CD1c-positive myeloid dendritic cell (primary cell): ENCODE results near the gene SYNE2.

Experiments used
- DNase-seq: peaks from one replicate; pipeline ENCODE4 v3.0.0-alpha.2; 2016; ENCODE audit errors: extremely low spot score

The SYNE2 gene

DNA sequence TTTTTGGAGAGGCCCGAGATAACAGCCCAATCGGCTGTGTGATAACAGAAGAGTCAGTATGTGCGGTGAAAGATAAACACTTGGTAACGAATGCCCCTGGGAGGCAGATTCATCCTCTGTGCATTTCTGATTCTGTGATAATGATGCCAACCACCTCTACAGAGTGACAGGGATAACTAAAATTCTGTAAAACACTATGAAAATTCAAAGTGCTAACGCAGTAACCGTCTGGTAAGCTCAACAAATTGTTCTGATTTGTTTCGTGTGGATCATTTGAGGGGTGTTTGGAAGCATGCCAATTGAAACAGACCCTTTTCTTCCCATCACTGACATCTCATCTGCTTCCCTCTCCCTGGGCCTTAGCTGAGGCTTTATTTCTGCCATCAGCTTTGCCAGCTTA lies 365.0 kb downstream of the SYNE2 start:
- no peak for DNase-seq

DNA sequence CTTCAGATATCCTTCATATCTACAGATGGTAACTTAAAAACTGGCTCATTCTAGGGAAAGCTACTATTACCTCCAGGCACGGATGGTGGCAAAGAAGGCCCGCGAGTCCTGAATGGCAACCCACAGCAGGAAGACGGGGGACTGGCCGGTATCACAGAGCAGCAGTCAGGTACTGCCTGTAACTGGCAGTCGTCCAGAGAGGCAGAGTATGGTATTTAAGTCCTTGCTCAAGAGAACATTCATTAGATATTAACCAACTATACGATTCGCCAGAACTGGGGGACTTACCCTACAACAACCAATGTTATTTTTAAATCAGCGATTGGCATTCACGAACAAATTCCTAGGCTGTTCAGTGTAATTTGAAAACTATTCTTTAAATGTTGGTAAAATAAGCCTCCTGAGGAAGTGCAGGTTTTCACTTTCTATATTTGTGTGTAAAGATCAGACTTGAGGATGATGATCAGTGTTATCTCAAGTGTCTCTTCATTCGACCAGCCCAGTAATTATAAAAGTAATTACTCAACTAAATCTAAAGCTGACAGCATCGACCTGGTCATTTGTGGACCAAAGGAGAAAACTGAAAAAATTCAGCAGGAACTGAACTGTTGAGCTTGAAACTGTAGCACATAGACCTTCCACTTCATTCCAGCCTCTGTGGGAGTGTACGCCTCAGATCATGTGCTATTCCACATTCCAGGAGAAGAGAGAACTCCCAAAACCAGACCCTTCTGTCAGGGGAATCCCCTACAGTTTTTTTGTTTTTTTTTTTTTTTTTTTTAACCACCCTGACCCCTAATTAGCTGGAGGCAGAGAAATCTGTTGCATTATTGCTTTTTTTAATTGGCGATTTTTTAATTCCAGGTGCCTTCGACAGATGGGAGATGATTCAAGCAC lies 365.8 kb downstream of the SYNE2 start:
- no peak for DNase-seq

DNA sequence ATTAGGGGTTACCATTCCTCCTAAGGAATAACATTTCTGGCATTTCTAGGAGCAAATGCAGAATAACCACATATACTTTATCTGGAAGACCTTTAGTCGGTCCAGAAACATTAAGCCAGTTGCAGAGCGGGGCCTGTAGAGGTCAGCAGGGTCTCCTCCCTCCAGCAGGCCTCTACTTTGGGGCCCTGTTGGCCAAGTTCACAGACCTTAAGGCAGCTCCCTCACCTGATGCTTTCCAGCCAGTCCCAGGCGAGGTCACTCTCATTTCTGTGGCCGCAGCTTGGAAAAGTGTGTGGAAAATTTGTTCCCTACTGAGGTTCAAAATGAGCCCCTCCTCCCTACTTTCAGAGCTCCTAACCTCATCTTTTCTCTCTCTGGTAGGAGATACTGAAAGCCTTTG lies 367.3 kb downstream of the SYNE2 start:
- DNase-seq = no peak

DNA sequence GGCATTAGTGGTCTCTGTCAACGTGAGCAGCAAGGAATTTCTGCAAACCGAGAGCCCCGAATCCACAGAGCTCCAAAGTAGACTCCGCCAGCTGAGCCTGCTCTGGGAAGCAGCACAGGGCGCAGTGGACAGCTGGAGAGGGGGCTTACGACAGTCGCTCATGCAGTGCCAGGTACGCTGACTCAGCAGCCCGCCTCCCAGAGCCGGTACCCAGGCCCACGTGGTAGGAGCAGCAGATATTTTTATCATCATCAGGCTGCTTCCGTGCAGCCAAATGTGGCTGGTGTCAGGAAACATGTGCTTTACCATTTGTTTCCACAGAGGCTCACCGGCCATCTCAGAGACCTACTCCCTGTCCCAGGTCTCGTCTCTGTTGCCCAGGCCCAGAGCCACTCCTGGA lies 367.7 kb downstream of the SYNE2 start:
- no peak for DNase-seq

DNA sequence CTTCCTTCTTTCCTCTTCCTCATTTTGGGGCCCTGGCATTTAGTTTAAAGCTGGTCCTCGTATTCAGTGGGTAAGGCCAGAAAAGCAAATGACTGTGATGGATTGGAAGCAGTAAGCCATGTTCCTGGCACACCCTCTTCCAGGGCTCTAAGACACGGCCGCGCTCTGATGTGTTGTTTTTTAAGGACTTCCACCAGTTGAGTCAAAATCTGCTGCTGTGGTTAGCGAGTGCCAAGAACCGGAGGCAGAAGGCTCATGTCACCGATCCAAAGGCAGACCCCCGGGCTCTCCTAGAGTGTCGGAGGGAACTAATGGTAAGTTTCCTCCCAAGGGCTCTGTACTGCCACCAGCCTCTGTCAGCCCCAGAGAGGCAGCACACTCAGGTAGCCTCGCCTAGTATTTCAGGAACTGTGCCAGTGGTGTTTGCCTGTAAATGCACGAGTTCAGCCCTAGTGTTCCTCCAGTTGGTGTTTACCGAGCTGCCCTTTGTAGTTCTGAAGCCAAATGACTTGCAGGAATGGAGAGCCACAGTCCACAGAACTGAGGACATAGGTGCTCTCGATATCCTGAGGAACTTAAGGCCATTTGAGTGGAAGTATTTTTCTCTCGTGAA lies 368.7 kb downstream of the SYNE2 start:
- no peak for DNase-seq

DNA sequence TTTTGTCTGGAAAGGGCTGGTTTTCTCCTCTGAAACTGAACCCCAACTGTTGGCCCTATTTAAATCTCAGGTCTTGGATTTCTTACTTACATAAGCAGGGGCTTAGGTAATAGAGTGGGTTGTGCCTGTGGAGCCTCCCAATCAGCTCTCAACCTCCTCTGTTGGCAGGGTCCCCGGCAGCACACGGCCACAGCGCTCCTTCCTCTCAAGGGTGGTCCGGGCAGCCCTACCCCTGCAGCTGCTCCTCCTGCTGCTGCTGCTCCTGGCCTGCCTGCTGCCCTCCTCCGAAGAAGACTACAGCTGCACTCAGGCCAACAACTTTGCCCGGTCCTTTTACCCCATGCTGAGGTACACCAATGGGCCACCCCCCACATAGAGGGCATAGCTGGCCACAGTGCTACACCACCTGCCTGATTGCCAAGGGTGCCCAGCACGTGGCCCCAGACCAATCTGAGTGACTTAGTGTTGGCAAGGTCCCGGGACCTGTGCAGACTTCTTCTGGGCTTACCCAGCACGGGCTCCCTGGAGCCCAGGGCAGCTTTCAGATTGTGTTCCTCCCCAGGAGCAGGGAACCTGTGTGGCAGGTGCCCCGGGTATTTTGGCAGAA lies 372.4 kb downstream of the SYNE2 start:
- no peak for DNase-seq

DNA sequence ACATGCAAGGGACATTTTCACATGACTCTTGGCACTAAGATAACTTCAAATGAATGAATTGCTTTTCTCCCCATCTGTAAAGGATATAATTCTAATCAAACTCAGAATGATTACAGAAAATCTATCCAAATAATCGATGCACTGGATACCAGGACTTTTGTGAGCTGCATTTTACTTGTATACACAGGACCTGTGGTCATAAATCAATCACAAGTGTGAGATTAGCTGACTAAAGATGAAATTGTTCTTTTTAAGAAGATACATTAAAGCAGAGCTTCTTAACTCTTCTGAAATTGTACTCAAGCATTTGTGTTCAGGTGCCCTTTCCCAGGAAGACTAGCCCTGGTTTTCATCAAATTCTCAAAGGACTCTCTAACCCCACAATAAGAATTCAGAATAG lies 375.1 kb downstream of the SYNE2 start:
- DNase-seq = no peak

DNA sequence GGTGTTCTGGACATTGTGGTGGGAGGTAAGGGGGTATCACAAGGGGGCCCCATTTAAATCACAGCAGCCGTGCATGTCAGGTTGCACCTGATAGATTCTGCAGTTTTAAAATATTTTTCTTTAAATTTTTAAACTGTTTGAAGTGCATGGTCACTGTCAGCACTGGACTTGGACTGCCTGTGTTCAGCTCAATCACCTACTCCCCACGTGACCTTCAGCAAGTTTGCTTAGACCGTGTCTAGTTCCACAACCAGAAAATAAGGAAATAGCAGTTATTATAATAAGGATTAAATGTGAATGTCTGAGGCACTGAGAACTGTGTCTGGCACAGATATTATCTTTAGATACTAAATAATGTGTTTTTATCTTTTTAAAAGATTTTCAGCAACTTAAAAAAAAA lies 376.7 kb downstream of the SYNE2 start:
- no peak for DNase-seq

DNA sequence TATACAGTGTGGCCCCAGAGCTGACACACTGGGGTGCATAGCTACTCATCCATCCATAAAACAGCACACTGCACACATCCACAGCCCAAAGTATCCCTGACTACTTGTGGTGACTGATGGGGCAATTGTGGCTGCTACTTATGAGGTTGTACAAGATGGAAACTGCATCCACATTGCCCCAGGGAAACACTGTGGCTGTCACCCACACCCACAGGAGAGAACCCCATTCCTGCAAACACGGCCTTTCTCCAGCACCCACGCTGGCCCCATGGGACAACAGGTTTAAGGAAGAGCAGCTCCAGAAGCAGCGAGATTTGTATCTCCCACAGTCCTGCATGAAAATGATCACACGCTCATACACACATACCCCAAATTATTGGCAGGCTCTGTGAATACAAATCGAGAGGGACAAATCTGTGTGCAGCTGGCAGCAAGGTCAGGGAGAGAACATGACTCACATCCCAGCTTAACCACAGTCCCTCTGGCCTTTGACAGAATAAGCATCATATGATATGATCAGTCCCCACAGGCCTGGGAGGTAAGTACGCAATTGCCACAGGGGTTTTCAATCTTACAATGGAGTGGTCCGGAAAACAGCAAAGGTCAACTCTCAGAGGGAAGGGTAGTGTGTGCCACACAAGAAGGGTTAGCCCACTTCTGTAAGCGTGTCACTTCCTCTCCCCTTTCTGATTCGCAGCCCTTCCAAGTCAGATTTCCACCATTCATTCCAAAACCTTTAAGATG lies 379.5 kb downstream of the SYNE2 start:
- no peak for DNase-seq

DNA sequence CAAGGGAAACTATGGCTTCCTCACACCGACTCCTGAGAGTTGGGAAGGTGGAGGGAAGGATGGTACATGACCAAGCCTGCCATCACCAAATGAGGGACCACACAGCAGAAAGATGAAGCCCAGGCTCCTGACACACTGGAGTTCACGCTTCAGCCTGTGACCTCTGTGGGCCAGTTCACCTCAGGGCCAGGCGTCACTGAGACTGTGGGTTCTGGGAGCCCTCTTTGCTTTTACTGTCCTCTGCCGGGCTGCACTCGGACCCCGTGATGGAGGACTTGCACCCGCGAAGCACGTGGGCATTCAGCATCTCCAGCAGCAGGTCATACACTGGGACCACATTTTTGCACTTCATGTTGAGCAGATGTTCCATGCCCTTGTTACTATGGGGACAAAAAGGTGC lies 380.1 kb downstream of the SYNE2 start:
- no peak for DNase-seq

DNA sequence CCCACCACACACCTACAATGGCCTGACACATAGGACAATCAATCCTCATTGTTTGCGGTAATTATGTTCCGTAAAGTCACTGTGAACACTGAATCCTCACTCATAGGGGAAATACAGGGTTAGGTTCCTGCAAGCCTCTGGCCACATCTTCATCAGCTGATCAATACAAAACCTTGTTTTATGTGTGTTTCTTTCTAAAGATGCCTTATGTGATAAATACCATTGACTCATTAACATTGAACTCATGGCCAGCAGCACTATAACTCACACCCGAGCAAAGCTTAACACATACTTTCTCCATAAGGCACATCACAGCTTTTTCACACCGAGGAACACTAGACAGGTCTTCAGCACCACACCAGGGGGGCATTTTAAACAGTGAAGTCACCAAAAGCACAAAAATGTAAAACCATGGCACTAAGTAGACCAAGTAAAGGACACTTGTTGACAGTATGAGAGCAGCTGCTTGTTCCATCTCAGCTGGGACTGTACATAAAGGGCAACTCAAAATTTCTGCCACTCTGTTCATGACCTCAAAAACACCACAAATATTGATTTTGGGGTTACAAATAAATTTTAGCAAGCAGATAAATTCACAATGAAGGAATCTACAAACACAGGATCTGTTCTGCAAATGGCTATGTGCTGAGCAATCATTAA lies 380.9 kb downstream of the SYNE2 start:
- no peak for DNase-seq

DNA sequence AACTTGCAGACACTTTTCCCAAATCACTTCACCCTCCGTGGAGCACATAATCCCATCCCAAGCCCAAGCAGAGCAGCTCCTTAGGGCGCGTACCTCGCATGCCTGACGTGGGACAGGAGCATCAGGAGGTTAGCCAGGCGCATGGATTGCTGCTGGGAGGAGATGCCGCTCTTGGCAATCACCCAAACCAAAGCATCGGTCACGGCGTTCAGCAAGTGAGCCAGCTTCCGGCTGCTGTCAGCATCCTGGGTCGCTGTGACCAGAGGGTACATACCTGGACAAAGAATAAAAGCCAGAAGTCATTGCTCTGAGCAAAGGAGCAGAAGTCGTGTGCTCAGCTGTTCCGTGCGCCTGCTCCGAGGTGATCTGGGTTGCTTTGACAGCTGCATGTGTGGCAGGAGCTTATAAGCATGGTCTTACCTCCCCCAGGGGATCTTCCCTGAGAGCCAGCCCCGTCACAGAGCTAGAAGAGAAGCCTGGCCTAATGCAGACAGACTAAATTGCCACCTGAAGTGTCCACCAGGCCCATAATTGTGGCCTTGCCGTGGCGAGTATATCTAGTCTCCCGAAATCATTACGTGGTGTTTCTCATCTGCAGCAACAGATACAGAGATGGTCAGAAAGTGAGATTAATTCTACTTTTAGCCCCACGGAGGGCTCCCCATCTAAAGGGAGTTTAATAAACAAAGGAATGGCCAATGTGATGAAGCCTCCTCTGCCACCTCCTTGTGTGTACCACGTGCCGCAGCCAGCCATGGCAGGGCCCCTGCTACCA lies 382.3 kb downstream of the SYNE2 start:
- no peak for DNase-seq

DNA sequence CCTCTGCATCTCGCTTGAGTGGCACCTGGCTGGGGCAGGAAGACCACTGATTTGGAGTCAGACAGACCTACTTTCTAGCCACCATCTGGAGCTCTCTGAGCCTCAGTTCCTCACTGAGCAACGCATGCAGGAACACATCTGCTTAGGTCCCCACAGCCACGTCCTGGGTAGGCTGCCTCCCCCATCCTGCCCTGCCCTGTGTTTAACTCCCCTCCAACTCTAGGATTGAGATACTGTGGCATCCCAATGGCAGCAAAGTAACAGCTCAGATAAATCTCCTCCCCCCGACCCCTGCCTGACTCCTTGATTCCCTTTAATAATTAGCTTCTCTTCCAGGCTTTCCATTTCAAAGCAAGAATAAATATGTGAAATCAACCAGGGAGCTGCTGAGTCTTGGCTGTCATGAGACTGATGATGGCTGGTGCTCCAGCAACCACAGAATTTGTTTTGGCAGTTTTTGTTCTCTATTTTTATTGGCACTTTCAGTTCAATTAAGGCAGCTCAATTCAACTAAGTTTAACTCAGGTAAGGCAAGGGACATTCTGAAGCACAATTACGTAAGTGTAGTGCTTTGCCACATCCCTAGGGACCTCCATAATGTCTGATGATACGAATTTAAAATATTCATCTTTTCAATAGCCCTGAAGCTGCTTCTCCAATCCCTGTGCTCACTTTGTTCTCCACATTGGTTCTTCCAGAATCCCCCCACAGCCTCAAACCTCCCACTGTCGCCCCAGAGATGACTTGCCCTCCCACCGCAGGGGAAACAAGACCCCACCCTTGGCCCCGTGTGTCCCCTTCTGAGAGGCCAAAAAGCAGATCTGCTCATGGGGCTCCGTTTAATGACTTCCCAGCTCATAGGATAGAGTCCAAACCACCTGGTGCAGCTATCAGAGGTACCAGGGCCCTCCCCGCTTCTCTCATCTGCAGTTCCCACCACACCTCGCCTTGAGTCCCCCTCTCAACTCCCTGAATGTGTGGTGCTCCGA lies 383.1 kb downstream of the SYNE2 start:
- no peak for DNase-seq

DNA sequence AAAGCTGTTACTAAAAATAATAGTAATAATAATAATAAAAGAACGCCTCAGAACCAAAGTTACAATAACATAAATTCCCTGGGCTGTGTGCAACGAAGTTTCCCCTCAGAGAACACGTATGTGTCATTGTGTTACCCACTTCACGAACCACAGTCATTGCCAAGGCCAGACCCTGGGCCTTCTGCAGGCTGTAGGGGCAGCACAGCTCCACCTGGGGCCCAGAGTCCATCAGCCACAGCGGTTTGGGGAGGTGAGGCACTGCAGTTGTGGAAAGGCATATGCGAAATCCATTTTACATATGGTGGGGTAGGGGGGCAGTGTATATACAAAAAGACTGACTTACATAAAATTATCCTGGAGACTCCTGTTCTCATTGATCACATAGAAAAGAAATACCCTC lies 385.2 kb downstream of the SYNE2 start:
- DNase-seq = no peak

DNA sequence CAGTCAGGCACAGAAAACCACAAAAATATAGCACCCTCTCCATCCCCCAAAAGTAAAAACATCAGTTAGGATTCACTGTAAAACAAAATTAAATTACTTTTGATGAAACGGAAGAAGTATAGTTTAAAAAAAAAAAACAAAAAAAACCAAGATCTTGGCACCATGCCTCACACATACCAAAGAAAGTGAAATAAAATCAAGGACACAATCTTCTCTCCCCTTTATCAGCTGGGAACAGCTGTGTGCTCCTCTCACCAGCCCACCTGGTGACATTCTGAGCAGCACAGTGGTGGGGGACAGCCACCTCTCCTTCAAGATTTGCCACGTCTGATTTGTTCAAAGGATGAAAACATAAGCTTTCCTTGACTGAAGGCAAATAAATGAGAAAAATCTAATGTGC lies 385.8 kb downstream of the SYNE2 start:
- DNase-seq = no peak

DNA sequence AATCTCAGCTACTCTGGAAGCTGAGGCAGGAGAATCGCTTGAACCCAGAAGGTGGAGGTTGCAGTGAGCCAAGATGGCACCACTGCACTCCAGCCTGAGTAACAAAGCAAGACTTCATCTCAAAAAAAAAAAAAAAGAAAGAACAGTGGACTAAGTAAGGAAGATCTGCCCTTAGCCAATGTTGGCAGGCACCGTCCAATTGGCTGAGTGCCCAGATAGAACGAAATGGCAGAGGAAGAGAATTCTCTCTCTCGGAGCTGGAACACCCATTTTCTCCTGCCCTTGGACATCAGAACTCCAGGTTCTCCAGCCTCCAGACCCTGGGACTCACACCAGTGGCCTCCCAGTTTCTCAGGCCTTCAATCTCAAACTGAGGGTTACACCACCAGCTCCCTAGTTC lies 391.5 kb downstream of the SYNE2 start:
- no peak for DNase-seq

DNA sequence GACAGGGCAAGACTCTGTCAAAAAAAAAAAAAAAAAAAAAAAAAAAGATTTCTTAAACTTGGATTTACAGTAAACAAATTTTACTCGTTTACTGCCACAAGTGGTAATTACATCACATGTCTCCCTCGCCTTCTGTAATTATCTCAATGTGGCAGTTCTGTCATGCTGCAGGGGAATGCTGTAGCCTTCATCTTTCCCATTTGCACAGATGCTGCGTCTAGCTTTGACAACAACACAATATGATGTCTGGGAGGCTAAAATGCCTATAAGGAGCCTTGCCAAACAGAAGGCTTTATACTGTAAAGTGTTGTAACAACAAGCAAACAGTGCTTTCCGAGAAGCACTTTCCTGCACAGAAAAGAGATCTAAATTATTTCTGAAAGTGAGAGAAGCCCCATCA lies 392.7 kb downstream of the SYNE2 start:
- DNase-seq = no peak

DNA sequence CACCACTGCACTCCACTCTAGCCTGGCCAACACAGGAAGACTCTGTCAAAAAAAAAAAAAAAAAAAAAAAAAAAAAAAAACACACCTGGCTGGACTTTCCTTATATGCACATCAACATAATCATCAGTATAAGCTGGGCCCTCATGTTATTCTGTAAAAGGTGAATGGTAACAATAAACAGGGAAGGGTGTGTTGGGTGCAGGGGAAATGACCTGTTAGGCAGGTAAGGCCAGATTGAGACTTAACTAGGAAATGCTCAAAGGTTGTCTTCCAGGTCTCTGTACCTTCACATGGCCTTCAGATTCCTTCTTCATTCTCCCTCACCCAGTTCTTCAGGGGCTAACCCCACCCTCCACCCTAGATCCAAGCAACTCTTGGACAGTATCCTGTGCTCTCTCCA lies 393.9 kb downstream of the SYNE2 start:
- DNase-seq = no peak

DNA sequence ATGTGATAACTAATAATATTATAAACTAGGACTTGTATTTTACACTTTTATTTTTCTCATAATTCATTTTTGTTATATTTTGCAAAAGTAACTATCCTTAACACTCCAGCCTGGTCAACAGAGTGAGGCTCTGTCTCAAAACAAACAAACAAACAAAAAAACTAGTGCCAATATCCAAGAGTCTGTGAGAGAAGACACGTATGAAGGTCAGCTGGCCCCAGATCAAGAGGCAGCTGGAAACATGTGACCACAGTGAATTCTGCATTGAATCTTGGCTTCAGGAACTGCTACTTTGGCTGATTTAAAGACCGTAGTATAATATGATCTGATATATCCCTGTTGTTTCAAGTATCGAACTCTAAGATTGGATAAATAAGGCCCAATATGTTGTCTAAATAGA lies 394.4 kb downstream of the SYNE2 start:
- no peak for DNase-seq

DNA sequence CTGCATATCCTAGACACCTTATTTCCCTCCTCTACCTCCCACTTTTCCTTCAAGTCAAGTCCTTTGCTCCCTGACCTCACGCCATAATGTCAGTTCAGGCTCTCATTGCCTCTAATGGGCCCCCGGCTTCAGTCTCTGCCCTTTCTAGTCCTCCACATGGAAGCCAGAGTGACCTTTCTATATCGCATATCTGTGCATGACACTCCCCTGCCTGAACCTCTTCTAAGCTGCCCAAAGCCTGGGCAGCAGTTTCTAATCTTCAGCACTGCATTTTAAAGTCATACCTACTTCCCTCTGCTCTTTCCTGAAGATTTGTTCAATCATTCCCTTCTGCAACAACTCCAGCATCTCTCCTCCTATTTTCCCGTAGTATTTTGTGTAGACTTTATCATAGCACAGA lies 395.9 kb downstream of the SYNE2 start:
- DNase-seq = no peak
